GM12892 (cell line): ENCODE results near the gene HGF.

Source experiments
- POLR2A ChIP-seq: IDR thresholded peaks from 2 replicates; pipeline ENCODE4 v1.6.1; 2011; ENCODE audit warnings: low read depth, low read length, control low read depth
- POLR2AphosphoS5 ChIP-seq: IDR thresholded peaks from 2 replicates; pipeline ENCODE4 v1.6.1; 2011; ENCODE audit warnings: low read depth, low read length, control low read depth

DNA sequence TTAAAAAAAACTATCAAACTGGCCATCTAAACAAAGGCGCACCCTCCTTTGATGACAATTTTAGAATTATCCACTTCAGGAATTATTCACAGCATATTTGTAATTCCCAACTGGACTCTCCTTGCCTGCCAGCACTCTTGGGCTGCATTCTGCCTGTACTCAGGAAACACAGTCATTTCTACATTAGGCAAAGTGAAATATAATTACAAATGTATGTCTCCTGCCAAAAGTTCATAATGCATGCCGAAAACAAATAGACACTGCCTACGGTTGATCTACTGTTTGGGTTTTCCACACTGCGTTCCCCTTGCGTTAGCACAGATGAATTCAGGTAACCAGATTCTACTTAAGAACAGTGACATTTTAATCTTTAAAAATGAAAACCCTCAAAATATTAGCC is 1.9 kb downstream of the HGF start:
- no peak for TF ChIP-seq POLR2A
- TF ChIP-seq POLR2AphosphoS5, result no peak
